Hypothalamus (tissue), 51 donors: ENCODE data around the gene VKORC1L1.
"Not testable (repeated sequence)": the region's sequence is repeated elsewhere in the genome, so short reads cannot be mapped to it uniquely, and the experiment has no call there.

ENCODE experiments used
- DNase-seq, 51 donors: peaks; one replicate each; lab custom pipeline; 2025; lab: John Stamatoyannopoulos, UW

Gene VKORC1L1

DNA sequence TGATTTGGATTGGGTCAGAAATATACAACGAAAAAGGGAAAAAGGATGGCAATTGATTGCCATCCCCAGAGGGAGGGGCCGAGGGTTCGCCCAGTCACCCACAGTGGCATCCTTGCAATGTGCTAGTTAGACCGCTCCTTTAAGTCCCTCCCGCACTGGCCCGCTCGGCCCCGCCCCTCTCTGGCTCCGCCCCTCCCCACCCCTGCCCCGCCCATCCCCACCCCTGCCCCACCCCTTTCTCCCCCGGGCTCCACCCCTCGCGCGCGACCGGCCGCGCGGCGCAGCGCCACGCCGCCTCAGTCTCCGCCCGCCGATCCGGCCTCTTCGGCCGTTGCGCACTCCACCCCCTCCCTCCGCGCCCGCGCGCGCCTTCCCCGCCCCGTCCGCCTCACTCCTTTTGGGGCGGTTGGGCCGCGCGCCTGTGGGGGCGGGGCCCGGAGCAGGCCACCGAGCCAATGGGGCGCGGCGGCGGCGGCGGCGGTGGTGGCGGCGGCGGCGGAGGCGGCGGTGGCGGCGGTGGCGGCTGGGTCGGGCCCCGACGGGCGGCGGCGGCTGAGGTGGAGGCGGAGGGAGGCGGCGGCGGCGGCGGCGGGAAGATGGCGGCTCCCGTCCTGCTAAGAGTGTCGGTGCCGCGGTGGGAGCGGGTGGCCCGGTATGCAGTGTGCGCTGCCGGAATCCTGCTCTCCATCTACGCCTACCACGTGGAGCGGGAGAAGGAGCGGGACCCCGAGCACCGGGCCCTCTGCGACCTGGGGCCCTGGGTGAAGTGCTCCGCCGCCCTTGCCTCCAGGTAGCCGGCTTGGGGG is at the start of gene VKORC1L1:
Gene VKORC1L1 (plus strand): TSS at position 299 of the 806 bp plus-strand sequence. CDS start 298 bp downstream, at position 597.
- peak; percentile 30 to 97 (median 87) for DNase-seq

DNA sequence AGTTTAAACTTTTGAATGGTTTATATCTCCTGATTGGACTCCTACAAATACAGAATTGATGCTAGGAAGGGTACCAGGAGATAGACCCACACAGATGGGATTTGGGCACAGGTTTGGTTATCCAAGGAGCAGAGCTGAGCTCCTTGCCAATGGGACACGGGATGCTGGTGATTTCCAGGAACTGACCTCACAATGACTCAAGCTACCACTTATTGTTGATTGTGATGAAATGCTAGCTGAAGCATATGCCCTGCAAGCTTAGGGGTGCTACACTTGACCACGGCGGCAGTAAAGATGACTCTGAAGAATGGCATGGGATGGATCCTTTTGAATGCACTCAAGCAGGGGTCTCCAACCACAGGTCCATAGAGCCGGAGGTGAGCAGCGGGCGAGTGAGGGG is 45.5 kb upstream of the VKORC1L1 start:
- DNase-seq = no peak

DNA sequence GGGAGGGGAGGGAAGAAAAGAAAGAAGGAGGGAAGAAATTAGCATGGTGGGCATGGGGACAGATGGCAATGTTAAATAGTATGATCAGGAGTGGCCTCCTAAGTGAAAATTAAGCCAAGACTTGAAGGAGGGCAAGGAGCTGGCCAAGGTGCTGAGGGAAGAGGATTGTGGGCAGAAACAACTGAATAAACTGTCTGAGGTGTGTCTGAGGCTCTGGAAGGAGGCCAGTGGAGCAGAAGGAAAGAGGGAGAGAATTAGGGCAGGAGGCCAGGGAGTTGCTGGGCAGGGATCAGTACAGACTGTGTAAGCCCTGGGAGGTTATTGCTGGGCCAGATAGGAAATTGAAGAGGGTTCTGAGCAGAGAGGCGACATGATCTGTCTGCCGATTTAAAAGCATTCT is 40.6 kb upstream of the VKORC1L1 start:
- DNase-seq = no peak

DNA sequence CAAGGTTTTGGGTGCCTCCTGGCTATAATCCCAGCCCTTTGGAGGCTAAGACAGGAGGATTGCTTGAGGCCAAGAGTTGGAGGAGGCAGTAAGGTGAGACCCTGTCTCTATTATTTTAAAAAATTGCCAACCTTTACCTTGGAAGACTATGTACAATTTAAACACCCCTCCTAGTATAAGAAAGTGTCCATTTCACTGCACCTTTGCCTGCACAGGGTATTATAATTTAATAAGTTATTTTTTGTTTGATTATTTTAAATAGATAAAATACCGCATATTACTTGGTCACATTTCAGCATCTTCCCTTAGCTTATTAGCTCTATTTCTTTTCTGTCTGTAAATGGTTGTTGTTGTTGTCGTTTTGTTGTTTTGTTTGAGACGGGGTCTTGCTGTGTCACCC is 36.2 kb upstream of the VKORC1L1 start:
- DNase-seq = not testable (repeated sequence)

DNA sequence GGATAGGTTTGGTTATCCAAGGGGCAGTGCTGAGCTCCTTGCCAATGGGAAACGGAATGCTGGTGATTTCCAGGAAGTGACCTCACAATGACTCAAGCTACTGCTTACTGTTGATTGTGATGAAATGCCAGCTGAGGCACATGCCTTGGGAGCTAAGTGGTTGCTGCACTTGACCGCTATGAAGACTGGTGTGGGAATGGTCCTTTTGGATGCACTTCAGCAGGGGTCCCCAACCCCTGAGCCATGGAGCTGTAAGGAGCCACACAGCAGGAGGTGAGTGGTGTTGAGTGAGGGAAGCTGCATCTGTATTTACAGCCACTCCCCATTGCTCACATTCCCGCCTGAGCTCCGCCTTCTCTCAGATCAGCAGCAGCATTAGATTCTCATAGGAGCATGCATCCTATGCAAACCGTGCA is 35.3 kb upstream of the VKORC1L1 start:
- DNase-seq = not testable (repeated sequence)

DNA sequence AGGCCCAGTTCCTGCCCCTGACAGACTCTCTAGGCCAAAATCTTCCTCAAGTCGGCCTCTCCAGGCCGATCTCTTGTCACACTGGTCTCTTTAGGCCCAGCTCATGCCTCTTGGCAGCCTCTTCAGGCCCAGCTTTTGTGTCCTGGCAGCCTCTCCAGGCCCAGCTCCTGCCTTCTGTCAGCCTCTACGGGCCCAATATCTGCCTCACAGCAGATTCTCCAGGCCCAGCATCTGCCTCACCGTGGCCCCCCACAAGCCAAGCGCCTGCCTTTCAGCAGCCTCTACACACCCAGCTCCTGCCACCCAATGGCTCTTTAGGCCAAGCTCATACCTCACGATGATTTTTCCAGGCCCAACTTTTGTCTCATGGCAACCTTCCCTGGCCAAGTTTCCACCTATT is 33.0 kb upstream of the VKORC1L1 start:
- no peak for DNase-seq

DNA sequence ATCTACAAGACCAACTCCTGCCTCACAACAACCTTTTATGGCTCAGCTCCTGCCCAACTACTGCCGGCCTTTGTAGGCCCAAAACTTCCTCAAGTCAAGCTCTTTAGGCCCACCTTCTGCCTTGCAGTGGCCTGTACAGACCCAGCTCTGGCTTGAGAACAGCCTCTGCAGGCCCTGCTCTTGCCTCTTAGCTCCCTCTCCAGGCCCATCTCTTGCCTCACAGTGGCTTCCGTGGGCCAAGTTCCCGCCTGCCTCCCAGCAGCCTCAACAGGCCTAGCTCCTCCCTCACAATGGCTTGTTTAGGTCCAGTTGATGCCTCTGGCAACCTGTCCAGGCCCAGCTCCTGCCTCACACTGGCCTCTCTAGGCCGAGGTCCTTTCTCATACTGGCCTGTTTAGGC is 32.4 kb upstream of the VKORC1L1 start:
- peak in 1 of 51 donors; percentile 8 for DNase-seq

DNA sequence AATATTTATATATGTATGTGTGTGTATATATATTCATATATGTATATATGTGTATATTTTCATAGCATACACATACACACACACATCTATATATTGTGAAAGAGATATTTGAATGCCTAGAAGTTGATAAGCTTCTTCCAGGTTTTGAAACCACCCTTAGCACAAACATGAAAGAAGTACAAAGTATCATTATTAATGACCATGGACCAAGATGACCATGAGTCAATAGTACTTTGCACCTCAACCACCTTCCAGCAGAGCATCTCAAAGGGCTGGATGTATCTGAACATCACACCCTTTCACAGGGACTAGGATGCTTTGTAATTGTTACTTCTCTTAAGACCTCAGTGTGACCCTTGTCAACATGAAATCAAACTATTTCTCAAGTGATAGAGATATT is 29.3 kb upstream of the VKORC1L1 start:
- DNase-seq = not testable (repeated sequence)

DNA sequence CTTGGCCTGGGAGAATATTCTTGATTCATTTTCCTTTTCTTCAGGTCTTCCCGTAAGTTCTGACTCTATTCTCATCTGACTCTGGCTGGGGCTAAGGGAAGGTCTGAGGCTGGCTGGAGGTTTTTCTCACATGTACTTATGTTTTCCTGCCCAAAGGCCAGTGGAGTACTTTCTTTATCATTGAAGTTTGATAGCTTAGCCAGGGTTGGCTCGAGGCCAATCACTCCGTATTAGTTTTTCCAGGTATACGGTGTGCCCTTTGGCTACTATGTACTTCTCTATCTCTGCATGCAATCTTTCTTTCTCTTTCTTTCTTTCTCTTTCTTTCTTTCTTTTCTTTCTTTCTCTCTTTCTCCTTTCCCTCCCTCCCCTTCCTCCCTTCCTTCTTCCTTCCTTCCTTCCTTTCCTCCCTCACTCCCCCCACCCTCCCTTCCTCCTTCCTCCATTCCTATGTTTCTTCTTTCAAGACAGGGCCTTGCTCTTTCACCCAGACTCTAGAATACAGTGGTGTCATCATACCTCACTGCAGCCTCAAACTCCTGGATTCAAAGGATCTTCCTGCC is 26.8 kb upstream of the VKORC1L1 start:
- no peak for DNase-seq

DNA sequence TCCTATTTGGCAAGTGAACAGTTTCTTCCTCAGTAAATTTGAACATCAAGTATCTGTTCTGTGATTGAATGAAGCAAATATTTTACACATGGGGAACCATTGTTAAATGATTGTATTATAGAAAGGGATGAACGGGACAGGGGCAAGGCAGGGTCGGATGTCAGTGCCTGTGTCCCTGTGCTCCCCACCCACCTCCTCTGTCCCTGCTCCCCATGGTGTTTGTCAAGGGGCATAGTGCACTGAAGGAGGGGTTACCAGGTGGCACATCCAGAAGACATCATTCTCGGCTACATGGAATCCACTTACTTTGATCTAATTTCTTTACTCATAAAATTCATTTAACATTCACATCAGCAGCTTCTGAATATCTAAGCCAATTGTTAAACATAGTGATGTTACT is 19.4 kb upstream of the VKORC1L1 start:
- not testable (repeated sequence) for DNase-seq

DNA sequence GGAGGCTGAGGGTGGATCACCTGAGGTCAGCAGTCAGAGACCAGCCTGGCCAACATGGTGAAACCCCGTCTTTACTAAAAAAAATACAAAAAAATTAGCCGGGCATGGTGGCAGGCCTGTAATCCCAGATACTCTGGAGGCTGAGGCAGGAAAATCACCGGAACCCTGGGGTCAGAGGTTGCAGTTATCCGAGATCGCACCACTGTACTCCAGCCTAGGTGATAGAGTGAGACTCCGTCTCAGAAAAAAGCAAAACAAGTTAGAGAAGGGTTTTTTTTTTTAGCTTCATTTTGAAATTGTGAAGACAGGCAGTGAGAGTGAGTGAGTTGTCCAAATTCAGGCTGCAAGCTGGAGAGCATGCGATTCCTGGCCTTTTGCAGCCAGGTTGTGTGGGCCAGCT is 19.0 kb upstream of the VKORC1L1 start:
- not testable (repeated sequence) for DNase-seq

DNA sequence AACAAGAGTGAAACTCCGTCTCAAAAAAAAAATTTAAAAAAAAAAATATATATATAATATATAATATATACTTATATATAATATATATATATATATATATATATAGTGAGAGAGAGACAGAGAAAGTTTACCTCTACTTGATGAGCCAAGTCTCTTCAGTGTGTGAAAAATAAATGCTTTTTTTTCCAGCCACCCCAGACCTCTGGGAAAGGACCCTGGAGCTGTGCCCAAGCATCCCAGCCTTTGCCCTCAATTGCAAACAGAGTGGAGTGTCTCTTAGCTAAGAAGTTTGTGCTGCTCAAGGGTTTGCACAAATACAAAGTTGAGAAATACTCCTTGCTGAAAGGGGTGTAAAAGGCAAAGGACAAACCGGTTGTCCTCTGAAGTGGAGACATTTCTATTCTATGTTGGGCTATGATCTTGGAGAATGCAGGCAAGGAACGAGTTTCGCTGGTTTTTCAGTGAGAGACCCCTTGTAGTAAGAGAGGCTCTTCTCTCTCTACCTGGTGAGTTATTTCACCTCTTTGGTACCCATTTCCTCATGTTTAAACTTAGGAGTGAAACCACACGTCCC is 15.5 kb upstream of the VKORC1L1 start:
- peak in 1 of 51 donors; percentile 21 for DNase-seq

DNA sequence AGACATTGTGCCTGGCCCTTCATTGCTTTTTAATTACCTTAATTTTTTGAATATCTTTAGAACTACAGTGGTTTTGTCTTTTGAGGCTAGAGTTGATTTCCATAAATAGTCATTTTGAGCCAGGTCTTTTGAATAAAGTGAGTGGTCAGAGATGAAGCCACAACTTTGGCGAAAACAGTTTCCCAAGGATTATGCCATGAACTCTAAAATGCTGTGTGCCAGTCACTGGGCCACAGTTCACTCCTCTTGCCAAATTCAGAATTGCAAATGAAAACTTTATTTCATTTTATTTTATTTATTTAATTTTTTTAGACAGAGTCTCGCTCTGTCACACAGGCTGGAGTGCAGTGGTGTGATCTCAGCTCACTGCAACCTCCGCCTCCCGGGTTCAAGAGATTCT is 14.2 kb upstream of the VKORC1L1 start:
- DNase-seq = not testable (repeated sequence)

DNA sequence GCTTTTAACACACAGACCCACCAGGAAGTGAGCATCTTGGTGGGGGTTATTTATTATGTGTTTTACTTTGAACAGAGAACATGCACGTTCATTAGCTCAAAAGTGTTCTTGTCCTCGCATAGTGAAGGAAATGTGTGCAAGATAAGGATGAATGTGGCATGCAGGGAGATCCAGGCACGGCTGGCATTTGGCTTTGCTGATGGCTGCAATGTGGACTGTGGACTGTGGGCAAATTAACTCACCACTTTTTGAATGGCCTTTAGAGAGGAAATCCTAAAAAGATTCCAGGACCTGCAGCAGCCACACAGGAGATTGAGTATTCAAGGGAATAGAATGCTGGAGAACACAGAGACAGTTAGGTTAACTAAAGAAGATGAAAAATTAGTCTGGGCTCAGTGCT is 6.6 kb upstream of the VKORC1L1 start:
- DNase-seq = not testable (repeated sequence)

DNA sequence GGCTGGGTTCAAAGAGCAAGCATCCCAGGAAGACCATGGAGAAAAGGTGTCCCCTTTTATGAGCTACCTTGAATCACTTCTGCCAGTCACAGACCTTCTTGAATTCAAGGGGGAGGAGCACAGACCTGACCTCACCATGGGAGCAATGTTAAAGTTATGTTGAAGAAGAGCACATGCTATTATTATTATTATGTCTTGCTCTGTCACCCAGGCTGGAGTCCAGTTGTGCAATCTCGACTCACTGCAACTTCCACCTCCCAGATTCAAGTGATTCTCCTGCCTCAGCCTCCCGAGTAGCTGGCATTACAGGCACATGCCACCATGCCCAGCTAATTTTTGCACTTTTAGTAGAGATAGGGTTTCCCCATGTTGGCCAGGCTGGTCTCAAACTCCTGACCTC is 5.2 kb upstream of the VKORC1L1 start:
- DNase-seq = not testable (repeated sequence)

DNA sequence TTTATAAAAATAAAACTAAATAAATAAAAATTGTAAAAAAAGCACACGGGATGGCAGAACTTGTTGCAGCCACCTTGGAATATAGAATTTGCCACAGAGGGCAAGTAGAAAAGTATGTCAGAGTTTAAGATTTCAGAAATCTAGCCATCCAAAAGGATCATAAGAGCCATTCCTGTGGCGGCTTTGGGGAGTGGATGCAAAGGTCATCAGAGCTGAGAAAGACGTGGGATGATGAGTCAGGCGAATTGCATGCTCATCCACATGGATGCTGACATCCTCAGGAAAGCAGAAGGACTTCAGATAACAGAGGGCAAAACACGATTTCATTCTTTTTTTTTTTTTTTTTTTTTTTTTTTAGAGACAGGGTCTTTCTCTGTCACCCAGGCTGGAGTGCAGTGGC is 3.6 kb upstream of the VKORC1L1 start:
- DNase-seq = not testable (repeated sequence)

DNA sequence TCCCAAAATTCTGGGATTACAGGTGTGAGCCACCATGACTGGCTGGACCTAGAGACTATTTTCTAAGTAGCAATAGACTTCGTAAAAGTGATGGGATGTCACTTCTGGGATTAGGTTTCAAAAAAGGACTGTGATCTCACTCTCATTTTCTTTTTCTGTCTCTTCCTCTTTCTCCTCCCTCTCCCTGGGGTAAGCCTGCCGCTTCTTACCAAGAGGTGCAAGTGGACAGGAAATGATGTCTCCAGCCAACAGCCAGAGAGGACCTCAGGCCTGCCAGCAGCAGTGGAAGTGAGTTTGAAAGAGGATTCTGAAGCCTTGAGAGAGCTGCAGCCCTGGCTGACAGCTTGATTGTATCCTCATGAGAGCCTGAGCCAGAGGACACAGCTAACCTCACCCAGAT is 1.4 kb upstream of the VKORC1L1 start:
- DNase-seq = peak in 10 of 51 donors; percentile 0 to 8 (median 2)

DNA sequence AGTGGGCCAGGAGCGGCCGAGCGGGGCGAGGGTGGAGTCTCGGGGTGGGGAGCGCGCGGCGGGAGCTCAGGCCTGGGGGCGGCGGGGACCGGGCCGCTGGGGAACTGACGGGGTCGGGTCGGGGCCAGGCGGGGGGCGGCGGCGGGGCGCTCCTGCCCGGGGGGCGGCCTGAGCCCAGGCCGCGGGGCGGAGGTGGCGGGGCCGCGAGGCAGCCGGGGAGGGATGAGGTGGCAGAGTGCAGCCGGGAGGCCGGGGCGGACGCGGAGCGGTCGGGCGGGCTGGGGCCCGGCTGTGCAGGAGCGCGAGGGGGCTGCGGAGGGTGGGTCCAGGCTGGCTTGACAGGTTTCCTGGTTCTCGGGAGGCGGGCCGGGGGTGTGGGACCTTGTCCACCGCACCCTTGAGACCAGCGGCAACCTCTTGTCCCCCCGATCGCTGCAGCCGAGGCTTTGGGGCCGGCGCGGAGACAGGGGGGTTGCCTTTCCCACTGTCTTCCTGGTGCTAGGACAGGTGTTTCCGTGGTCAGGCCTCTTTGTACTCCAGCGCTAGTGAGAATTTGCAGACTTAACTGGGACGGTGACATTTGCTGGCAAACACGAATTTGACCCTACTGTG is 814 bp downstream of the VKORC1L1 start:
- peak in 10 of 51 donors; percentile 5 to 47 (median 28) for DNase-seq

DNA sequence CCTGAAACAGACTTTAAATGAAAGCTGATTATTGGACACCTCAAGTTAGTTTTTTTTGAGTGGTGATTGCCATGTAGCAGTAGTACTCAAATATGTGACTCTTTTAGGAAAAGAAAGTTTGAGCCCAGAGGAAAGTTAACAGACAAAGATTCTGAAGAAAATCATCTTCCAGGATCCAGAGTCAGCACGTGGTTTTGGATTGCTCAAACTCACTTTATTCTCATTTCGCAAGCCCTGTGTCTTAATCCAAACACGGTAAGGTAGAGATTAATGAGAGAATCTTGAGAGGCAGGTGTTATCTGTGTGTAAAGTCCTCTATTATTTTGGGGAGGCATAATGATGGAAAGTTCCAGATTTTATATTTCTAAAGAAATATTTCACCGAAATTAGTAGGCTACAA is 2.8 kb downstream of the VKORC1L1 start:
- not testable (repeated sequence) for DNase-seq

DNA sequence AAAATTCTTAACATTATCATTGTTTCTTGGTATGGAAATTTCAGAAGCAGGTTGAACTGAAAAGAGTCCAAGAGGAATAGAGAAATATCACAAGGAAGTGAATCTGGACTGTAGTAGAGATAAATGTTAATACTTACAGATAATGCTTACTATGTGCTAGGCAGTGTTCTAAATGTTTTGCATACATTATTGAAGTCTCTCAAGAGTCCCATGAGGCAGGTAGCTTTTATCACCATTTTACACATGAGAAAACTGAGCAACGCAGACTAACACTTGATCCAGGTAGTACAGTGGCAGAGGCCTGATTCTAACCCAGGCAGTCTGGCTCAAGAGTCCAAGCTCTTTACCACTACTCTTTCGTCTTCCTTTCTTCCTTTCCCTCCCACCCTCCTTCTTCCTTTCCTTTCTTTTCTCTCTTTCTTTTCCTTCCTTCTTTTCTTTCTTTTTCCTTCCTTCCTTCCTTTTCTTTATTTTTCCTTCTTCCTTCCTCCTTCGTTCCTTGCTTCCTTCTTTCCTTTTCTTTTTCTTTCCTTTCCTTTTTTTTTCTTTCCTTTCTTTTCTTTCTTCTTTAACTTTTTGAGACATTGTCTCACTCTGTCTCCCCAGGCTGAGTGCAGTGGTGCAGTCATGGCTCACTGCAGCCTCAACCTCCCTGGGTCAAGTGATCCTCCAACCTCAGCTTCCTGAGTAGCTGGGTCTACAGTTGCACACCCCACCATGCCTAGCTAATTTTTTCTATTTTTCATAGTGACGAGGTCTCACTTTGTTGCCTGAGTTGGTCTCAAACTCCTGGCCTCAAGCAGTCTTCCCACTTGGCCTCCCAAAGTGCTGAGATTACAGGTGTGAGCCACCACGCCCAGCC is 6.6 kb downstream of the VKORC1L1 start:
- not testable (repeated sequence) for DNase-seq
